B cell (primary cell): Measurements from ENCODE around the gene IL4R. TPM values are rescaled to one million over a fixed set of nuclear protein-coding genes. Genes with fewer than 3 reads are reported as not detected.

ENCODE experiments used
- ATAC-seq: fragments of 200-7000 bp; cut with Tn5 transposase; one replicate; pipeline ENCODE4 v1.10.0; 2021; ENCODE audit warnings: low read depth, mild to moderate bottlenecking, moderate number of reproducible peaks, moderate library complexity
- CTCF ChIA-PET: fragments of 350-600 bp; sonication (Branson Sonifier 250); formaldehyde crosslinking; loops from one replicate; lab custom pipeline; 2021; ENCODE audit warnings: antibody characterized with exemption, inconsistent platforms; lab: Charles Lee
- POLR2A ChIA-PET: fragments of 350-600 bp; sonication (Branson Sonifier 250); formaldehyde crosslinking; loops from one replicate; lab custom pipeline; 2021; ENCODE audit warnings: antibody characterized with exemption; lab: Charles Lee
- DNase-seq: peaks from one replicate; pipeline ENCODE4 v3.0.0; 2013
- H2AFZ ChIP-seq: 2 replicates; pipeline ENCODE4 v1.6.1; 2012; ENCODE audit warnings: mild to moderate bottlenecking, low read depth, low read length; ENCODE audit not compliant: insufficient read depth, poor library complexity, severe bottlenecking
- H3K27ac ChIP-seq, 2 donors: 1 replicate in 1 of 2; 2 replicates in 1 of 2; pipeline ENCODE4 v1.5.1; 2012 to 2013; ENCODE audit warnings: low read length in 2 of 2, mild to moderate bottlenecking in 2 of 2, moderate library complexity in 1 of 2
- H3K27me3 ChIP-seq, 4 experiments: fragments of 200-600 bp in 1 of 4; sonication (generic) in 1 of 4; replicated peaks in 1 of 4; 1 replicate in 2 of 4; 2 replicates in 2 of 4; pipeline versions ENCODE4 v1.6.1 to v1.7.0; 2013 to 2016; ENCODE audit warnings: low read length in 3 of 4, mild to moderate bottlenecking in 2 of 4, mixed read lengths in 1 of 4, moderate library complexity in 1 of 4; ENCODE audit not compliant: insufficient read depth in 4 of 4, control insufficient read depth in 3 of 4; ENCODE audit errors: control extremely low read depth in 1 of 4
- H3K36me3 ChIP-seq, 2 experiments: replicated peaks in 1 of 2; 1 replicate in 1 of 2; 2 replicates in 1 of 2; pipeline versions ENCODE4 v1.6.1 to v1.7.1; 2013; ENCODE audit warnings: low read length in 1 of 2; ENCODE audit not compliant: insufficient read depth in 2 of 2, control insufficient read depth in 1 of 2; ENCODE audit errors: control extremely low read depth in 1 of 2, extremely low read depth in 1 of 2
- H3K4me1 ChIP-seq, 2 donors: fragments of 200-600 bp in 1 of 2; sonication (generic) in 1 of 2; 1 replicate in 1 of 2; 2 replicates in 1 of 2; pipeline versions ENCODE4 v1.5.1 to v1.6.1; 2013 to 2017; ENCODE audit warnings: low read length in 2 of 2; ENCODE audit not compliant: control insufficient read depth in 2 of 2, insufficient read depth in 2 of 2
- H3K4me2 ChIP-seq: replicated peaks from 2 replicates; pipeline ENCODE3; 2012; ENCODE audit warnings: mild to moderate bottlenecking, low read depth, low read length; ENCODE audit not compliant: poor library complexity, severe bottlenecking
- H3K4me3 ChIP-seq, 5 experiments: fragments of 200-600 bp in 1 of 5; sonication (generic) in 1 of 5; 1 replicate in 3 of 5; 2 replicates in 2 of 5; pipeline versions ENCODE4 v1.5.1 to v1.7.0; 2011 to 2016; ENCODE audit warnings: low read length in 4 of 5, mild to moderate bottlenecking in 4 of 5, low read depth in 2 of 5, control low read depth in 1 of 5, moderate library complexity in 1 of 5; ENCODE audit not compliant: insufficient read depth in 1 of 5; ENCODE audit errors: control extremely low read depth in 1 of 5, extremely low read depth in 1 of 5
- H3K79me2 ChIP-seq: fragments of 200-600 bp; sonication (generic); one replicate; pipeline ENCODE4 v1.6.0; 2016; ENCODE audit warnings: low read length; ENCODE audit not compliant: control insufficient read depth, insufficient read depth
- H3K9ac ChIP-seq: fragments of 200-600 bp; sonication (generic); 2 replicates; pipeline ENCODE4 v1.6.1; 2017; ENCODE audit warnings: mild to moderate bottlenecking, low read length, moderate library complexity
- H3K9me3 ChIP-seq, 3 donors: one replicate each; pipeline versions ENCODE4 v1.6.1 to v1.7.1; 2013; ENCODE audit warnings: low read length in 2 of 3; ENCODE audit not compliant: control insufficient read depth in 2 of 3, insufficient read depth in 1 of 3; ENCODE audit errors: control extremely low read depth in 1 of 3
- H4K20me1 ChIP-seq: 2 replicates; pipeline ENCODE4 v1.6.0; 2012; ENCODE audit warnings: mild to moderate bottlenecking, low read length; ENCODE audit not compliant: insufficient read depth, control insufficient read depth, poor library complexity, severe bottlenecking
- H3K27ac Mint-ChIP-seq: one replicate; pipeline ENCODE4 v1.8.0; 2021; ENCODE audit warnings: mixed read lengths
- H3K27me3 Mint-ChIP-seq: one replicate; pipeline ENCODE4 v1.8.0; 2021; ENCODE audit warnings: mixed read lengths
- H3K4me1 Mint-ChIP-seq: one replicate; pipeline ENCODE4 v1.8.0; 2021; ENCODE audit warnings: mixed read lengths
- H3K4me3 Mint-ChIP-seq: one replicate; pipeline ENCODE4 v1.8.0; 2021; ENCODE audit warnings: mixed read lengths
- H3K9me3 Mint-ChIP-seq: one replicate; pipeline ENCODE4 v1.8.0; 2022; ENCODE audit warnings: mixed read lengths; ENCODE audit not compliant: insufficient read depth
- EZH2 ChIP-seq: IDR thresholded peaks from 2 replicates; pipeline ENCODE4 v1.6.1; 2012; ENCODE audit warnings: borderline replicate concordance, low read depth, mild to moderate bottlenecking, moderate library complexity, low read length; ENCODE audit not compliant: insufficient read depth, poor library complexity, severe bottlenecking
- WGBS: methylation state at CpG from one replicate; pipeline ENCODE4 v1.1.5; 2013; ENCODE audit warnings: missing lambda C conversion rate; ENCODE audit not compliant: insufficient coverage; 5-methylcytosine and 5-hydroxymethylcytosine counted together
- intact Hi-C: fragments of 100-400 bp; cut with micrococcal nuclease; formaldehyde crosslinking; loops from one replicate; pipeline ENCODE4 v1.10.0; 2022
- polyA plus RNA-seq: library from polyadenylated mRNA; depleted of rRNA; stranded (reverse); fragments of >200 nt; gene quantifications from 2 replicates; pipeline ENCODE4 v1.2.3, GENCODE V29; 2012
- total RNA-seq, 2 donors: library from RNA; stranded (reverse); fragments of 120-200 nt in 1 of 2; gene quantifications; 1 replicate in 1 of 2; 2 replicates in 1 of 2; pipeline versions ENCODE4 v1.2.3 to v1.2.4, GENCODE V29; 2013 to 2022
- TF ChIP-seq, protein P1 (sequence below): fragments of 200-600 bp; IDR thresholded peaks from one replicate; pipeline ENCODE4 v1.8.0; 2022; ENCODE audit warnings: antibody characterized with exemption, mild to moderate bottlenecking

IL4R gene
- total and polyA plus RNA-seq, 2 donors (not counting 1 experiment from before 2014, with no cell fraction given): 311 to 966 TPM

- Histone ChIP-seq H3K4me1 (peaks cover 25 to 39% of the 10 kb centered on the region in 2 donors), H3K9me3 (peaks cover 0 to 6% (median 0%) of the 10 kb centered on the region in 3 donors), H3K36me3 (peaks cover 13 to 46% of the 10 kb centered on the region in 2 experiments), H2AFZ (no peak overlapping the region), H4K20me1 (peaks cover 38% of the 10 kb centered on the region), H3K27me3 (no peaks in the 10 kb centered on the region), H3K4me2 (no peak overlapping the region), H3K27ac (peak overlapping the region; percentile 7 to 97), H3K79me2 (no peaks in the 10 kb centered on the region), H3K4me3 (no peak overlapping the region), H3K9ac (no peak overlapping the region)
- ChIA-PET POLR2A (no interaction called here), CTCF (interaction anchor here (4.3 to 6.1 kb wide), 2 partner anchors 129 to 185 kb away, joined by 95 to 121 read pairs; no protein-coding TSS in a partner anchor)
- no peak for TF ChIP-seq EZH2
- TF ChIP-seq, protein P1, sequence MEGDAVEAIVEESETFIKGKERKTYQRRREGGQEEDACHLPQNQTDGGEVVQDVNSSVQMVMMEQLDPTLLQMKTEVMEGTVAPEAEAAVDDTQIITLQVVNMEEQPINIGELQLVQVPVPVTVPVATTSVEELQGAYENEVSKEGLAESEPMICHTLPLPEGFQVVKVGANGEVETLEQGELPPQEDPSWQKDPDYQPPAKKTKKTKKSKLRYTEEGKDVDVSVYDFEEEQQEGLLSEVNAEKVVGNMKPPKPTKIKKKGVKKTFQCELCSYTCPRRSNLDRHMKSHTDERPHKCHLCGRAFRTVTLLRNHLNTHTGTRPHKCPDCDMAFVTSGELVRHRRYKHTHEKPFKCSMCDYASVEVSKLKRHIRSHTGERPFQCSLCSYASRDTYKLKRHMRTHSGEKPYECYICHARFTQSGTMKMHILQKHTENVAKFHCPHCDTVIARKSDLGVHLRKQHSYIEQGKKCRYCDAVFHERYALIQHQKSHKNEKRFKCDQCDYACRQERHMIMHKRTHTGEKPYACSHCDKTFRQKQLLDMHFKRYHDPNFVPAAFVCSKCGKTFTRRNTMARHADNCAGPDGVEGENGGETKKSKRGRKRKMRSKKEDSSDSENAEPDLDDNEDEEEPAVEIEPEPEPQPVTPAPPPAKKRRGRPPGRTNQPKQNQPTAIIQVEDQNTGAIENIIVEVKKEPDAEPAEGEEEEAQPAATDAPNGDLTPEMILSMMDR: no peak
- Mint-ChIP-seq H3K4me1 (peaks cover 46% of the 10 kb centered on the region), H3K9me3 (no peaks in the 10 kb centered on the region), H3K27ac (peak overlapping the region; percentile 68), H3K4me3 (no peak overlapping the region), H3K27me3 (no peaks in the 10 kb centered on the region)
- no peak for DNase-seq
- intact Hi-C loops: no loop called here
- no peak for ATAC-seq
- WGBS: 92% methylated on average over 6 of the region's 6 CpGs
These were observed 50.8 kb downstream of the IL4R start for GRCh38 chr16:27364493-27365141.
